ENCODE data around the gene CHMP2A. TPM values are rescaled to one million over a fixed set of nuclear protein-coding genes. Genes with fewer than 3 reads are reported as not detected.
"Not testable (repeated sequence)": the region's sequence is repeated elsewhere in the genome, so short reads cannot be mapped to it uniquely, and the experiment has no call there.

CHMP2A gene
- total RNA-seq, 4 donors from 2014 or later, result 24.7 to 194 (median 141) TPM

DNA sequence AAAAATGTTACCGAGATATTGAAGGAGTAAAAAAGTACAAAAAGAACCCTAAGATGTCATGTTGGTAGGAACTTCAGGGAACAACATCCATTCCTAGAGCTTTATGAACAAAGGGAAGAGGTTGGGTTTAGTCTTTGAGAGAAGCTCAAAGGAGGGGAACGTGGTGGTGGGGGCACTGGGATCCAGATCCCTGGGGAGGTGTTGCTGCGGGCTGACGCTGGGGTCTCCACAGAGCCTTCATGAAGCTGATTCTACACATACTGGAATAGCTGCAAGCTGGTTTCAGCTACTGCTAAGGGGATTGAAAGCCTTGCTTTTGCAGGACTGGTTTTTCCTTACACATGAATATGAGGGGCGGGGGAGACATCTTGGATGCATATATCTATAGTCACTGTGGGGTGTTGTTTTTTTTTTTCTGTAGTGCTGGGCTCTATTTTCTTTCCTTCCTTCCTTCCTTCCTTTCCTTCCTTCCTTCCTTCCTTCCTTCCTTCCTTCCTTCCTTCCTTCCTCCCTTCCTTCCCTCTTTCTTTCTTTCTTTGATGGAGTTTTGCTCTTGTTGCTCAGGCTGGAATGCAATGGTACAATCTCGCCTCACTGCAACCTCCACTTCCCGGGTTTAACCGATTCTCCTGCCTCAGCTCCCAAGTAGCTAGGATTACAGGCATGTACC is 24.7 kb upstream of the CHMP2A start:
- intact Hi-C loops (cut with DNase I; ENCODE audit: low total_unique reads), result no loop called here

DNA sequence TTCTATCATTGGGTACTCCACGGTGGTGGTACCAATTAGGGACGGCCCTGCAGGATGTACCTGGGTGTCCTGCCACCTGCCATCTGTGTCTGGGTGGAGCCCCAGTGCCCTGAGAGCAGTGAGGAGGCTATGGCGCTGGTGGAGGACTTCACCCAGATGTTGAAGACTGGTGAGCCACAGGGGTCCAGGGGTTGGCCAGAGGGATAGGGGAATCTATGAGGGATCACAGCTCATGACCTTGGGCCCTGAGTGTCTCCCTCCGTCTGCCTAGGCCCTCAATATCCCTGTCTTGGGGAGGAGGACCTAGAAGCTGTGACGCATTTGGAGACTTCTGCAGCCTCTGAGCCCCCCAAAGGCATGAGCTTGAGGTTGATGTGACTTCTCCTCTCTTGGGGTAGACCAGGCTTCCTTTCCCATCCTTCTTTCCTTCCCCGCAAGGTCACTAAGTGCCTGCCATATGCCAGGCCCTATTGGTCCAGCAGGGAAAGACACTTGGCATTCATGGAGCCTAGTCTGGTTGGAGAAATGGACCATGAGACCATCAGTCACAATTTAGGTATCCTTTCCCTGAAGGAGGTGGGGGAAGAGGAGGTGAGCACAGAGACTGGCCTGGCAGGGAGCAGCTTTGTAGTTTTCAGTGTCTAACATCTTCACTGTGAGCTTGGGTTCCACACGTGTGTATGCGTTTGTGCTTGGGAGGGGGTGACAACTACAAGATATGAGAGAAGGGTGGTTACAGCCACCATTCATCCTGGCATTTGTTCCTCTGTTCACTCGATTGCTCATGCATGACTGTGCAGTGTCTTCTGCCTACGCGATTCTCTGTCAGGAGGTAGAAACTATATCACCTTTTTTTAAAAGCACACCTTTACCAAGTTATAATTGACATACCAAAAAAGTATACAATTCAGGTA is 23.4 kb upstream of the CHMP2A start:
- no peak overlapping the region for H3K4me3 ChIP-seq

More for the DNA sequence above, 24.7 kb upstream of the CHMP2A start:
- no peak for DNase-seq
- peak overlapping the region in 1 of 4 donors; percentile 67 for H3K27ac ChIP-seq
- H3K4me1 ChIP-seq, result peaks cover 3 to 33% (median 7%) of the 10 kb centered on the region in 4 donors
- in situ Hi-C loops (cut with MboI; ENCODE audit: low pct_ligation_motif_present in 1 of 4, low pct_unique_long_range_greater_than_20kb in 1 of 4, low sequenced_read_pairs in 3 of 4), result no loop called here
- TF ChIP-seq POLR2AphosphoS5 (IDR thresholded peaks at IDR 0.05) (no peak), POLR2A (IDR thresholded peaks at IDR 0.05) (no peak), EP300 (IDR thresholded peaks at IDR 0.05; ENCODE audit: low read depth) (no peak)
- TF ChIP-seq, protein P1, sequence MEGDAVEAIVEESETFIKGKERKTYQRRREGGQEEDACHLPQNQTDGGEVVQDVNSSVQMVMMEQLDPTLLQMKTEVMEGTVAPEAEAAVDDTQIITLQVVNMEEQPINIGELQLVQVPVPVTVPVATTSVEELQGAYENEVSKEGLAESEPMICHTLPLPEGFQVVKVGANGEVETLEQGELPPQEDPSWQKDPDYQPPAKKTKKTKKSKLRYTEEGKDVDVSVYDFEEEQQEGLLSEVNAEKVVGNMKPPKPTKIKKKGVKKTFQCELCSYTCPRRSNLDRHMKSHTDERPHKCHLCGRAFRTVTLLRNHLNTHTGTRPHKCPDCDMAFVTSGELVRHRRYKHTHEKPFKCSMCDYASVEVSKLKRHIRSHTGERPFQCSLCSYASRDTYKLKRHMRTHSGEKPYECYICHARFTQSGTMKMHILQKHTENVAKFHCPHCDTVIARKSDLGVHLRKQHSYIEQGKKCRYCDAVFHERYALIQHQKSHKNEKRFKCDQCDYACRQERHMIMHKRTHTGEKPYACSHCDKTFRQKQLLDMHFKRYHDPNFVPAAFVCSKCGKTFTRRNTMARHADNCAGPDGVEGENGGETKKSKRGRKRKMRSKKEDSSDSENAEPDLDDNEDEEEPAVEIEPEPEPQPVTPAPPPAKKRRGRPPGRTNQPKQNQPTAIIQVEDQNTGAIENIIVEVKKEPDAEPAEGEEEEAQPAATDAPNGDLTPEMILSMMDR (IDR thresholded peaks at IDR 0.05), result no peak
- peaks cover 0 to 5% (median 2%) of the 10 kb centered on the region in 4 donors for H3K36me3 ChIP-seq
- no peaks in the 10 kb centered on the region for H3K9me3 ChIP-seq
- H3K27me3 ChIP-seq, result no peaks in the 10 kb centered on the region
- H3K4me3 ChIP-seq, result no peak overlapping the region
- WGBS, 2 donors (ENCODE audit: low coverage in 1 of 2), result 89 to 92% methylated on average over 5 to 8 of the region's 8 CpGs

DNA sequence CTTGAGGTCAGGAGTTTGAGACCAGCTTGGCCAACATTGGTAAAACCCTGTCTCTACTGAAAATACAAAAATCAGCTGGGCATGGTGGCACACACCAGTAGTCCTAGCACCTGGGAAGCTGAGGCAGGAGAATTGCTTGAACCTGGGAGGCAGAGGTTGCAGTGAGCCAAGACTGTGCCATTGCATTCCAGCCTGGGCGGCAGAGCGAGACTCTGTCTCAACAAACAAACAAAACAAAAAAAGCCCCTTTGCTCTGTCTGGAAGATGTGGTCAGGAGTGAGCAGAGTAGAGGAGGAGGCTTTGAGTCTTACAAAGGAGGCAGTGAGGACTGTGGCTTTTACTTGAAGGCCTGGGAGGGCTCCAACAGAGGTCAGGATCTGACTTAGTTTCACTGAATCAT is 22.7 kb upstream of the CHMP2A start:
- 94 to 97% methylated on average over 2 of the region's 2 CpGs for WGBS, 2 donors (ENCODE audit: low coverage in 1 of 2)
- H3K36me3 ChIP-seq; H3K9me3 ChIP-seq; H3K27me3 ChIP-seq; H3K4me3 ChIP-seq; in situ Hi-C loops (cut with MboI; ENCODE audit: low pct_ligation_motif_present in 1 of 4, low pct_unique_long_range_greater_than_20kb in 1 of 4, low sequenced_read_pairs in 3 of 4); DNase-seq; H3K27ac ChIP-seq; intact Hi-C loops (cut with DNase I; ENCODE audit: low total_unique reads): not testable (repeated sequence)
- H3K4me1 ChIP-seq, result peaks cover 3 to 44% (median 16%) of the 10 kb centered on the region in 4 donors

More for the DNA sequence above, 23.4 kb upstream of the CHMP2A start:
- no peaks in the 10 kb centered on the region for H3K27me3 ChIP-seq
- peaks cover 0 to 5% (median 2%) of the 10 kb centered on the region in 4 donors for H3K36me3 ChIP-seq
- no peak for DNase-seq
- in situ Hi-C loops (cut with MboI; ENCODE audit: low pct_ligation_motif_present in 1 of 4, low pct_unique_long_range_greater_than_20kb in 1 of 4, low sequenced_read_pairs in 3 of 4), result no loop called here
- intact Hi-C loops (cut with DNase I; ENCODE audit: low total_unique reads), result no loop called here
- WGBS, 2 donors (ENCODE audit: low coverage in 1 of 2), result 89 to 97% methylated on average over 5 to 11 of the region's 11 CpGs
- no peaks in the 10 kb centered on the region for H3K9me3 ChIP-seq
- no peak overlapping the region for H3K27ac ChIP-seq
- peaks cover 3 to 44% (median 16%) of the 10 kb centered on the region in 4 donors for H3K4me1 ChIP-seq
- no peak for TF ChIP-seq POLR2AphosphoS5 (IDR thresholded peaks at IDR 0.05)
- TF ChIP-seq, protein P1 (IDR thresholded peaks at IDR 0.05), result no peak
- TF ChIP-seq EP300 (IDR thresholded peaks at IDR 0.05; ENCODE audit: low read depth), result no peak
- TF ChIP-seq POLR2A (IDR thresholded peaks at IDR 0.05), result no peak

DNA sequence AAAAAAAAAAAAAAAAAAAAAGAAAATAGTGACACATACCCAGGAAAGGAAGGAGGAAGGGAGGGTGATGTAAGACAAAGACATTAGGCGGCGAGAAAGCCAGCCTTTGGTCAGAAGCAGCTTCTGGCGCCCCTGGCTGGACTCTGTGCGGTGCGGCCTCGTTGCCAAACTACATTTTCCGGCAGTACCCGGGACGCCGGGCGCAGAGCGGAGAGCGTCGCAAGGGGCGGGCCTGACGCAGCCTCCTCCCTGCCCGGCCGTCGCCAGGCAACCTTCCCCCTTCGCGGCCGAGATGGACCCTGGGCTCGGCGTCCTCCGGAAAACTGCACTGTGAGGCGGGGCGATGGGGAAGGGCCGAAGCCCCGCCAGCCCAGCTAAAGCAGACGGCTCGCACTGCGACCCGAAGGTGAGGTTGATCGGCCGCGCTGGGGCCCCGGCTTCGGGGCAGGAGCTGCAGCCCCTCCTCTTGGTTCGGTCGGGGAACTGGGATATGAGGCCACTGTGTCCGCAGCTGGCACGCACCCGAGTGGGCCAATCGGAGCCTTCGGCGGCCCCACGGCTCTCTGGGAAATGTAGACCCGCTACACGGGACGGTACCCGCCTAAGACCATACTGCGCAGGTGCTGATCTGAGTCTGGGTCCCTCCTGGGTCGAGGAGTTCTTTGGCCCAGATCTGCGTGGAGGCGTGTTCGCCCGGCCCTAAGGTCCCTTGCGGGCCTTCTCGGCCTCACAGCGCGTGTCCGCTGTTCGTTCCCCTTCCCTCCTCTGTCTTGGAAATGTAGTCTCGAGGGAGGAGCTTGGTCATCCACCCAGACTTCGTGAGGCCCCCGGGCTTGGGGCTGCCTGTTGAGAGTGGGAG is 20.5 kb upstream of the CHMP2A start:
- in situ Hi-C loops (cut with MboI; ENCODE audit: low pct_ligation_motif_present in 1 of 4, low pct_unique_long_range_greater_than_20kb in 1 of 4, low sequenced_read_pairs in 3 of 4) (no loop called here), intact Hi-C loops (cut with DNase I; ENCODE audit: low total_unique reads) (no loop called here)
- Histone ChIP-seq H3K9me3 (no peaks in the 10 kb centered on the region), H3K4me3 (peak overlapping the region; percentile 54 to 87 (median 83)), H3K27me3 (no peaks in the 10 kb centered on the region), H3K36me3 (peaks cover 0 to 6% (median 0%) of the 10 kb centered on the region in 4 donors), H3K4me1 (peaks cover 0 to 39% (median 23%) of the 10 kb centered on the region in 4 donors), H3K27ac (peak overlapping the region; percentile 96 to 98 (median 96))
- DNase-seq, result peak; percentile 89
- TF ChIP-seq POLR2AphosphoS5 (IDR thresholded peaks at IDR 0.05) (peak; percentile 34 to 82 (median 81)), POLR2A (IDR thresholded peaks at IDR 0.05) (peak; percentile 57), EP300 (IDR thresholded peaks at IDR 0.05; ENCODE audit: low read depth) (no peak)
- TF ChIP-seq, protein P1 (IDR thresholded peaks at IDR 0.05), result peak in 2 of 5 experiments; percentile 7 to 11
- 0 to 1% methylated on average over 1 to 66 of the region's 66 CpGs for WGBS, 2 donors (ENCODE audit: low coverage in 1 of 2)
